SK-N-SH (cell line): ENCODE measurements around the gene ATP5PD. TPM values are rescaled to one million over a fixed set of nuclear protein-coding genes. Genes with fewer than 3 reads are reported as not detected.

Experiments used
- CTCF ChIA-PET: fragments of 300-600, 350-600 bp; formaldehyde crosslinking; extraction: SDS; loops from one replicate; lab custom pipeline; 2021; lab: Yijun Ruan, JAX
- POLR2A ChIA-PET: fragments of 350-600 bp; sonication (Branson Sonifier 250); formaldehyde crosslinking; extraction: SDS; loops from one replicate; lab custom pipeline; 2020; ENCODE audit warnings: antibody characterized with exemption, inconsistent platforms; lab: Yijun Ruan, JAX
- DNase-seq: peaks from one replicate; pipeline ENCODE4 v3.0.0; 2012
- H2AFZ ChIP-seq: fragments of 200-600 bp; sonication (generic); 2 replicates; pipeline ENCODE4 v1.8.1; 2016; ENCODE audit warnings: antibody characterized with exemption, mild to moderate bottlenecking, low read depth
- H3F3A ChIP-seq: fragments of 200-600 bp; sonication (generic); replicated peaks from 2 replicates; pipeline ENCODE3; 2016; ENCODE audit warnings: antibody characterized with exemption, mild to moderate bottlenecking; ENCODE audit not compliant: insufficient read depth
- H3K27ac ChIP-seq, 2 experiments: fragments of 200-500 bp in 1 of 2; fragments of 200-600 bp in 1 of 2; sonication (Bioruptor generic) in 1 of 2; sonication (generic), shearing (Covaris generic) in 1 of 2; 2 replicates each; pipeline versions ENCODE4 v1.5.1 to v1.6.1; 2014 to 2016; ENCODE audit warnings: low read depth in 2 of 2, inconsistent platforms in 1 of 2, low read length in 1 of 2, mild to moderate bottlenecking in 1 of 2, mixed read lengths in 1 of 2
- H3K27me3 ChIP-seq: fragments of 200-600 bp; sonication (generic), shearing (Covaris generic); 2 replicates; pipeline ENCODE4 v1.6.1; 2016; ENCODE audit warnings: mixed run types; ENCODE audit not compliant: insufficient read depth
- H3K36me3 ChIP-seq, 2 experiments: fragments of 200-500 bp in 1 of 2; fragments of 200-600 bp in 1 of 2; sonication (Bioruptor generic) in 1 of 2; sonication (generic) in 1 of 2; replicated peaks in 1 of 2; 2 replicates each; pipeline versions ENCODE3 to v1.5.1; 2014 to 2016; ENCODE audit warnings: low read length in 1 of 2, mild to moderate bottlenecking in 1 of 2; ENCODE audit not compliant: insufficient read depth in 2 of 2, control insufficient read depth in 1 of 2
- H3K4me1 ChIP-seq, 2 experiments: fragments of 200-500 bp in 1 of 2; fragments of 200-600 bp in 1 of 2; sonication (Bioruptor generic) in 1 of 2; sonication (generic), shearing (Covaris generic) in 1 of 2; 2 replicates each; pipeline versions ENCODE4 v1.5.1 to v1.6.1; 2014 to 2016; ENCODE audit warnings: low read depth in 1 of 2, low read length in 1 of 2, mixed run types in 1 of 2; ENCODE audit not compliant: insufficient read depth in 2 of 2, control insufficient read depth in 1 of 2
- H3K4me2 ChIP-seq: fragments of 200-600 bp; sonication (generic), shearing (Covaris generic); 2 replicates; pipeline ENCODE4 v1.6.1; 2017; ENCODE audit warnings: mixed run types
- H3K4me3 ChIP-seq, 2 experiments: fragments of 200-500 bp in 1 of 2; fragments of 200-600 bp in 1 of 2; sonication (Bioruptor generic) in 1 of 2; sonication (generic), shearing (Covaris generic) in 1 of 2; 2 replicates each; pipeline versions ENCODE4 v1.5.1 to v1.8.1; 2014 to 2016; ENCODE audit warnings: low read depth in 2 of 2, inconsistent platforms in 1 of 2, low read length in 1 of 2, mild to moderate bottlenecking in 1 of 2, mixed read lengths in 1 of 2, moderate library complexity in 1 of 2
- H3K79me2 ChIP-seq: fragments of 200-600 bp; sonication (generic); 2 replicates; pipeline ENCODE4 v1.8.1; 2017; ENCODE audit warnings: mild to moderate bottlenecking; ENCODE audit not compliant: insufficient read depth
- H3K9ac ChIP-seq: fragments of 200-600 bp; sonication (generic); 2 replicates; pipeline ENCODE4 v1.6.1; 2017; ENCODE audit warnings: mixed run types
- H3K9me2 ChIP-seq: fragments of 200-600 bp; sonication (generic); 2 replicates; pipeline ENCODE4 v1.6.1; 2017; ENCODE audit warnings: mixed run types
- H3K9me3 ChIP-seq: fragments of 200-600 bp; sonication (generic); 2 replicates; pipeline ENCODE4 v1.6.1; 2017; ENCODE audit warnings: mixed run types, mild to moderate bottlenecking, moderate library complexity
- H4K20me1 ChIP-seq: fragments of 200-600 bp; sonication (generic); 2 replicates; pipeline ENCODE4 v1.6.1; 2017; ENCODE audit warnings: mild to moderate bottlenecking, mixed run types; ENCODE audit not compliant: insufficient read depth
- ELF1 ChIP-seq: IDR thresholded peaks from 2 replicates; pipeline ENCODE4 v1.4.0; 2012
- EP300 ChIP-seq, 2 experiments: IDR thresholded peaks; 2 replicates each; pipeline versions ENCODE4 v1.4.0 to v1.6.1; 2012; ENCODE audit warnings: borderline replicate concordance in 1 of 2, low read depth in 1 of 2, low read length in 1 of 2
- EZH2phosphoT487 ChIP-seq: fragments of 200-600 bp; sonication (generic); IDR thresholded peaks from 2 replicates; pipeline ENCODE4 v1.6.1; 2017; ENCODE audit warnings: low read depth, mixed run types, mild to moderate bottlenecking, antibody characterized with exemption, moderate library complexity, borderline replicate concordance
- FOXM1 ChIP-seq: IDR thresholded peaks from 2 replicates; pipeline ENCODE4 v1.4.0; 2012; ENCODE audit warnings: low read depth, mild to moderate bottlenecking
- GABPA ChIP-seq: IDR thresholded peaks from 2 replicates; pipeline ENCODE4 v1.4.0; 2012; ENCODE audit warnings: low read depth, mild to moderate bottlenecking
- JUND ChIP-seq: IDR thresholded peaks from 2 replicates; pipeline ENCODE4 v1.4.0; 2012
- MEF2A ChIP-seq: IDR thresholded peaks from 2 replicates; pipeline ENCODE4 v1.4.0; 2012; ENCODE audit warnings: low read depth, borderline replicate concordance
- NFIC ChIP-seq: IDR thresholded peaks from 2 replicates; pipeline ENCODE4 v1.4.0; 2012; ENCODE audit warnings: borderline replicate concordance
- POLR2AphosphoS5 ChIP-seq: IDR thresholded peaks from 2 replicates; pipeline ENCODE4 v1.6.1; 2012; ENCODE audit warnings: low read depth, low read length
- RFX5 ChIP-seq: IDR thresholded peaks from 2 replicates; pipeline ENCODE4 v1.6.1; 2012; ENCODE audit warnings: mild to moderate bottlenecking, improper control_type of control experiment, low read length
- SIN3A ChIP-seq: IDR thresholded peaks from 2 replicates; pipeline ENCODE4 v1.6.1; 2012; ENCODE audit warnings: low read depth, mild to moderate bottlenecking, low read length, moderate library complexity, borderline replicate concordance
- SMC3 ChIP-seq: IDR thresholded peaks from 2 replicates; pipeline ENCODE4 v1.6.1; 2012; ENCODE audit warnings: low read depth, low read length, improper control_type of control experiment
- TAF1 ChIP-seq: IDR thresholded peaks from 2 replicates; pipeline ENCODE4 v1.6.1; 2012; ENCODE audit warnings: low read depth, mild to moderate bottlenecking, low read length, moderate library complexity, borderline replicate concordance
- TEAD4 ChIP-seq: IDR thresholded peaks from 2 replicates; pipeline ENCODE4 v1.4.0; 2012; ENCODE audit warnings: mild to moderate bottlenecking, borderline replicate concordance; ENCODE audit not compliant: insufficient read depth
- YY1 ChIP-seq: IDR thresholded peaks from 2 replicates; pipeline ENCODE4 v1.4.0; 2012; ENCODE audit warnings: low read depth, mild to moderate bottlenecking
- WGBS: methylation state at CpG from one replicate; pipeline ENCODE4 v1.1.6; 2017; ENCODE audit warnings: low lambda C conversion rate; 5-methylcytosine and 5-hydroxymethylcytosine counted together
- polyA plus RNA-seq, 3 experiments: library from polyadenylated mRNA; depleted of rRNA; stranded (reverse); fragments of >200 nt; gene quantifications; 2 replicates each; pipeline ENCODE4 v1.2.3, GENCODE V29; 2012
- TF ChIP-seq, protein P1 (sequence below): fragments of 150-350 bp; IDR thresholded peaks from 2 replicates; pipeline ENCODE4 v1.6.1; 2017; ENCODE audit warnings: antibody characterized with exemption, low read length, low read depth, borderline replicate concordance
- TF ChIP-seq, protein P2 (sequence below): IDR thresholded peaks from 2 replicates; pipeline ENCODE4; 2012
- TF ChIP-seq, protein P3 (sequence below): fragments of 200-600 bp; sonication (generic); IDR thresholded peaks from 2 replicates; pipeline ENCODE4 v1.6.1; 2017; ENCODE audit warnings: antibody characterized with exemption, mild to moderate bottlenecking, moderate library complexity
- TF ChIP-seq, protein P4 (sequence below): IDR thresholded peaks from 2 replicates; pipeline ENCODE4 v1.4.0; 2012; ENCODE audit warnings: low read depth, borderline replicate concordance
- TF ChIP-seq, protein P5 (sequence below): fragments of 150-350 bp; IDR thresholded peaks from 2 replicates; pipeline ENCODE4 v1.6.1; 2016; ENCODE audit warnings: mild to moderate bottlenecking, low read depth, low read length

Gene ATP5PD
- polyA plus RNA-seq, 1 of the 3 experiments (the other 2 are of a cell fraction): 354 TPM

DNA sequence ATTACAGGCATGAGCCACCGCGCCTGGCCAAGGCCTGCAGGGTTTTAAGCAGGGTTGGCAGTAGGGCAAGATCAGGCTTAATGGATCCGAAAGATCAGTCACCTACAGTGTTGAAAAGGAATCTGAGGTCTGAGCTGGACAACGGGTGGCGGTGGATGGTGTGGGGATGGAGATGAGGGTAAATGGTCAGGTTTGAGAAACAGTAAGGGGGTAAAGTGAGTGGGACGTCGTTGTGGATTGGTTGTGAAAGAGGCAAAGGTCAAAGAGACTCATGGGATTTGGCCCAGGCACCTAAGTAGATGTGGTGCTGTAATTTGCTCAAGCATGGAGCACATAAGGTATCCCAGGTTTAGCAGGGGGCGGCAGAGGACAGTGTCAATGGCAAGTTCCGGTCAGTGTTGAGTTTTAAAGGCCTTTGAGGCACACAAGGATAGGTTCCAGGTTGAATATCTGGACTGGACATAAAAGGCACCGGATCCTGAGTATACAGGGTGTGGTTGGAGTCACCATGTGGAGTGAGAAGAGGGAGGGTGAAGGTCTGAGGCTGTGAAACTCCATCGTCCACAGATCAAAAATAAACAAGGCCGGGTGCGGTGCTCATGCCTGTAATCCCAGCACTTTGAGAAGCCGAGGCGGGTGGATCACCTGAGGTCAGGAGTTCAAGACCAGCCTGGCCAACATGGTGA is 39.9 kb upstream of the ATP5PD start:
- no peak overlapping the region for H3K9ac ChIP-seq
- no peaks in the 10 kb centered on the region for H3K79me2 ChIP-seq
- no peak overlapping the region for H2AFZ ChIP-seq
- WGBS: 80% methylated on average over 15 of the region's 15 CpGs
- H3K27me3 ChIP-seq: no peaks in the 10 kb centered on the region
- no peaks in the 10 kb centered on the region for H3F3A ChIP-seq
- H3K36me3 ChIP-seq: no peaks in the 10 kb centered on the region
- no peak for DNase-seq
- ChIA-PET CTCF (interaction anchor here (0.9 to 1.3 kb wide), 2 partner anchors 18 to 28 kb away, joined by 4 read pairs; no protein-coding TSS in a partner anchor), POLR2A (no interaction called here)
- H3K4me2 ChIP-seq: no peak overlapping the region
- peaks cover 0 to 10% of the 10 kb centered on the region in 2 experiments; a peak in 1 of 4 replicates for H3K4me1 ChIP-seq
- no peaks in the 10 kb centered on the region for H3K9me3 ChIP-seq
- H4K20me1 ChIP-seq: no peaks in the 10 kb centered on the region
- no peak overlapping the region for H3K27ac ChIP-seq
- TF ChIP-seq EP300 (IDR thresholded peaks at IDR 0.05; ENCODE audit: borderline replicate concordance in 1 of 2, low read depth in 1 of 2, low read length in 1 of 2) (no peak), MEF2A (no peak), SMC3 (no peak), FOXM1 (no peak), EZH2phosphoT487 (no peak)
- TF ChIP-seq, protein P1, sequence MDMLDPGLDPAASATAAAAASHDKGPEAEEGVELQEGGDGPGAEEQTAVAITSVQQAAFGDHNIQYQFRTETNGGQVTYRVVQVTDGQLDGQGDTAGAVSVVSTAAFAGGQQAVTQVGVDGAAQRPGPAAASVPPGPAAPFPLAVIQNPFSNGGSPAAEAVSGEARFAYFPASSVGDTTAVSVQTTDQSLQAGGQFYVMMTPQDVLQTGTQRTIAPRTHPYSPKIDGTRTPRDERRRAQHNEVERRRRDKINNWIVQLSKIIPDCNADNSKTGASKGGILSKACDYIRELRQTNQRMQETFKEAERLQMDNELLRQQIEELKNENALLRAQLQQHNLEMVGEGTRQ: no peak
- no peaks in the 10 kb centered on the region for H3K9me2 ChIP-seq
- no peak overlapping the region for H3K4me3 ChIP-seq

DNA sequence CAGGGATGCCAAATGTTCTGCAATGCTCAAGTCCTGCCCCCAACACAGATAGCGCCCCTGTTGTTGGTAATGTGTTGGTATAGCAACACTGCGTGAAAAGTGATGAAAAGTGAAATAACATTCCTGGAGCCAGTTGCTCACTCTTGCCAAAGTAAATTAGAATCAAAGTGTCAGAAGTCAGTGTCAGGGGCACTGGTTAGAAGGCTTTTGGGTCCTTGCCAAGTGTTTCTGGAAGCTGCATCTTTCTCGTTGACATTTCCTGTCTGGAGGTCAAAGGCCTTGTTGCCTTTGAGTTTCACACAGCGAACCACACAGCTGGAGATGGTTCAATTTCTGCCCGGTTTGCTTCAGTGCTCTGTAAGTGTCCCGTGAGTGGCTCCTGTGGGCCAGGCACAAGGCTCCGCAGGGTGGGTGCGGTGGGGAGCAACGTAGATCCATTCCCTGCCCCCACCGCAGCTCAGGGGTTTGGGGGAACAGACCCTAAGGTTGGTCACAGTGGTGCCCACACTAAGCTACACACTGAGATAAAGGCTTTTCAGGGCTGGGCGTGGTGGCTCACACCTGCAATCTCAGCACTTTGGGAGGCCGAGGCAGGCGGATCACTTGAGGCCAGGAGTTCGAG is 37.4 kb upstream of the ATP5PD start:
- ChIA-PET CTCF (interaction anchor here (0.6 to 1.6 kb wide), 8 partner anchors 8 to 239 kb away, joined by 3 to 5 read pairs (median 3); no protein-coding TSS in a partner anchor), POLR2A (no interaction called here)
- no peak overlapping the region for H3K4me2 ChIP-seq
- no peaks in the 10 kb centered on the region for H3K79me2 ChIP-seq
- H3K27me3 ChIP-seq: no peaks in the 10 kb centered on the region
- no peaks in the 10 kb centered on the region for H3K36me3 ChIP-seq
- no peak overlapping the region for H3K27ac ChIP-seq
- H3K4me1 ChIP-seq: peaks cover 5 to 7% of the 10 kb centered on the region in 2 experiments; a peak in 3 of 4 replicates
- no peaks in the 10 kb centered on the region for H4K20me1 ChIP-seq
- H3K9ac ChIP-seq: no peak overlapping the region
- WGBS: 62% methylated on average over 11 of the region's 14 CpGs
- no peak overlapping the region for H3K4me3 ChIP-seq
- TF ChIP-seq SIN3A: no peak
- no peak for TF ChIP-seq RFX5
- no peak for TF ChIP-seq POLR2AphosphoS5
- TF ChIP-seq TEAD4: no peak
- TF ChIP-seq GABPA: no peak
- TF ChIP-seq, protein P2, sequence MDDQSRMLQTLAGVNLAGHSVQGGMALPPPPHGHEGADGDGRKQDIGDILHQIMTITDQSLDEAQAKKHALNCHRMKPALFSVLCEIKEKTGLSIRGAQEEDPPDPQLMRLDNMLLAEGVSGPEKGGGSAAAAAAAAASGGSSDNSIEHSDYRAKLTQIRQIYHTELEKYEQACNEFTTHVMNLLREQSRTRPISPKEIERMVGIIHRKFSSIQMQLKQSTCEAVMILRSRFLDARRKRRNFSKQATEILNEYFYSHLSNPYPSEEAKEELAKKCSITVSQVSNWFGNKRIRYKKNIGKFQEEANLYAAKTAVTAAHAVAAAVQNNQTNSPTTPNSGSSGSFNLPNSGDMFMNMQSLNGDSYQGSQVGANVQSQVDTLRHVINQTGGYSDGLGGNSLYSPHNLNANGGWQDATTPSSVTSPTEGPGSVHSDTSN: peak; percentile 50; the same call in 1 of the 2 replicates
- no peak for TF ChIP-seq JUND
- TF ChIP-seq ELF1: no peak
- no peak for TF ChIP-seq FOXM1
- no peak for TF ChIP-seq SMC3
- TF ChIP-seq MEF2A: no peak
- TF ChIP-seq TAF1: no peak
- peak; percentile 32; the same call in 1 of the 2 replicates for TF ChIP-seq NFIC
- TF ChIP-seq, protein P3, sequence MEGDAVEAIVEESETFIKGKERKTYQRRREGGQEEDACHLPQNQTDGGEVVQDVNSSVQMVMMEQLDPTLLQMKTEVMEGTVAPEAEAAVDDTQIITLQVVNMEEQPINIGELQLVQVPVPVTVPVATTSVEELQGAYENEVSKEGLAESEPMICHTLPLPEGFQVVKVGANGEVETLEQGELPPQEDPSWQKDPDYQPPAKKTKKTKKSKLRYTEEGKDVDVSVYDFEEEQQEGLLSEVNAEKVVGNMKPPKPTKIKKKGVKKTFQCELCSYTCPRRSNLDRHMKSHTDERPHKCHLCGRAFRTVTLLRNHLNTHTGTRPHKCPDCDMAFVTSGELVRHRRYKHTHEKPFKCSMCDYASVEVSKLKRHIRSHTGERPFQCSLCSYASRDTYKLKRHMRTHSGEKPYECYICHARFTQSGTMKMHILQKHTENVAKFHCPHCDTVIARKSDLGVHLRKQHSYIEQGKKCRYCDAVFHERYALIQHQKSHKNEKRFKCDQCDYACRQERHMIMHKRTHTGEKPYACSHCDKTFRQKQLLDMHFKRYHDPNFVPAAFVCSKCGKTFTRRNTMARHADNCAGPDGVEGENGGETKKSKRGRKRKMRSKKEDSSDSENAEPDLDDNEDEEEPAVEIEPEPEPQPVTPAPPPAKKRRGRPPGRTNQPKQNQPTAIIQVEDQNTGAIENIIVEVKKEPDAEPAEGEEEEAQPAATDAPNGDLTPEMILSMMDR: no peak
- TF ChIP-seq, protein P4, sequence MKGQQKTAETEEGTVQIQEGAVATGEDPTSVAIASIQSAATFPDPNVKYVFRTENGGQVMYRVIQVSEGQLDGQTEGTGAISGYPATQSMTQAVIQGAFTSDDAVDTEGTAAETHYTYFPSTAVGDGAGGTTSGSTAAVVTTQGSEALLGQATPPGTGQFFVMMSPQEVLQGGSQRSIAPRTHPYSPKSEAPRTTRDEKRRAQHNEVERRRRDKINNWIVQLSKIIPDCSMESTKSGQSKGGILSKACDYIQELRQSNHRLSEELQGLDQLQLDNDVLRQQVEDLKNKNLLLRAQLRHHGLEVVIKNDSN: no peak
- no peak for TF ChIP-seq YY1
- TF ChIP-seq, protein P5, sequence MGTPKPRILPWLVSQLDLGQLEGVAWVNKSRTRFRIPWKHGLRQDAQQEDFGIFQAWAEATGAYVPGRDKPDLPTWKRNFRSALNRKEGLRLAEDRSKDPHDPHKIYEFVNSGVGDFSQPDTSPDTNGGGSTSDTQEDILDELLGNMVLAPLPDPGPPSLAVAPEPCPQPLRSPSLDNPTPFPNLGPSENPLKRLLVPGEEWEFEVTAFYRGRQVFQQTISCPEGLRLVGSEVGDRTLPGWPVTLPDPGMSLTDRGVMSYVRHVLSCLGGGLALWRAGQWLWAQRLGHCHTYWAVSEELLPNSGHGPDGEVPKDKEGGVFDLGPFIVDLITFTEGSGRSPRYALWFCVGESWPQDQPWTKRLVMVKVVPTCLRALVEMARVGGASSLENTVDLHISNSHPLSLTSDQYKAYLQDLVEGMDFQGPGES: no peak
- no peaks in the 10 kb centered on the region for H3K9me3 ChIP-seq
- peak; percentile 60 for DNase-seq
- no peaks in the 10 kb centered on the region for H3K9me2 ChIP-seq
- H2AFZ ChIP-seq: no peak overlapping the region
- H3F3A ChIP-seq: no peaks in the 10 kb centered on the region
